HCT116 (cell line): Measurements from ENCODE around the gene CACNA1G. TPM values are rescaled to one million over a fixed set of nuclear protein-coding genes. Genes with fewer than 3 reads are reported as not detected.
A peak's percentile ranks its signal among the peaks of the same experiment; 100 is the strongest.

Source experiments
- ATAC-seq: fragments of 200-7000 bp; cut with Tn5 transposase; 2 replicates; pipeline ENCODE4 v1.9.1; 2020; ENCODE audit warnings: mild to moderate bottlenecking, moderate library complexity
- BruUV-seq: library from RNA; stranded (reverse); fragments of 400-500 nt; replicated peaks from 2 replicates; lab custom pipeline; 2021; lab: Mats Ljungman, UMichigan
- CTCF ChIA-PET: fragments of 300-600 bp; sonication (Branson Sonifier 250); formaldehyde crosslinking; loops from one replicate; lab custom pipeline; 2021; ENCODE audit warnings: antibody characterized with exemption; lab: Charles Lee
- POLR2A ChIA-PET: fragments of 300-600, 350-600 bp; sonication (Branson Sonifier 250); formaldehyde crosslinking; loops from one replicate; lab custom pipeline; 2021; ENCODE audit warnings: antibody characterized with exemption; lab: Charles Lee
- RAD21 ChIA-PET, 2 experiments: fragments of 300-600 bp; sonication (Branson Sonifier 250); formaldehyde crosslinking; loops; one replicate each; lab custom pipeline; 2023; ENCODE audit warnings: low total read pairs in 2 of 2; ENCODE audit not compliant: uncharacterized antibody in 2 of 2, unreplicated experiment in 2 of 2, low non-redundant PET in 1 of 2; lab: Charles Lee
- DNase-seq: peaks from one replicate; pipeline ENCODE4 v3.0.0-alpha.2; 2010; ENCODE audit warnings: low read depth, low spot score
- H2AFZ ChIP-seq: fragments of 200-600 bp; shearing (Covaris generic), sonication (generic); 2 replicates; pipeline ENCODE4 v1.6.1; 2017; ENCODE audit warnings: low read depth, mixed run types, mixed read lengths, antibody characterized with exemption, low read length; ENCODE audit not compliant: poor library complexity, severe bottlenecking
- H3K27ac ChIP-seq: 2 replicates; pipeline ENCODE4 v1.5.1; 2012; ENCODE audit warnings: low read depth, low read length
- H3K27me3 ChIP-seq: fragments of 200-600 bp; sonication (generic); 2 replicates; pipeline ENCODE4 v1.6.1; 2016; ENCODE audit warnings: mixed run types, low read length, mixed read lengths; ENCODE audit not compliant: insufficient read depth
- H3K36me3 ChIP-seq, 2 experiments: fragments of 200-500 bp in 1 of 2; fragments of 200-600 bp in 1 of 2; sonication (Bioruptor generic) in 1 of 2; sonication (generic) in 1 of 2; 2 replicates each; pipeline versions ENCODE4 v1.5.1 to v1.6.1; 2014 to 2016; ENCODE audit warnings: low read length in 2 of 2, inconsistent platforms in 1 of 2, mixed read lengths in 1 of 2, mixed run types in 1 of 2; ENCODE audit not compliant: insufficient read depth in 2 of 2, control insufficient read depth in 1 of 2
- H3K4me1 ChIP-seq, 2 experiments: fragments of 200-600 bp in 1 of 2; sonication (generic) in 1 of 2; 2 replicates each; pipeline versions ENCODE4 v1.5.1 to v1.6.1; 2012 to 2017; ENCODE audit warnings: low read length in 2 of 2, inconsistent platforms in 1 of 2, mild to moderate bottlenecking in 1 of 2, mixed read lengths in 1 of 2, mixed run types in 1 of 2, moderate library complexity in 1 of 2; ENCODE audit not compliant: insufficient read depth in 2 of 2, control insufficient read depth in 1 of 2
- H3K4me2 ChIP-seq: fragments of 200-600 bp; sonication (generic); 2 replicates; pipeline ENCODE4 v1.6.1; 2017; ENCODE audit warnings: mixed run types, low read length, mixed read lengths
- H3K4me3 ChIP-seq, 2 experiments: fragments of 200-600 bp in 1 of 2; sonication (generic) in 1 of 2; replicated peaks in 1 of 2; 2 replicates each; pipeline ENCODE4 v1.5.1; 2011 to 2016; ENCODE audit warnings: low read length in 2 of 2, control low read depth in 1 of 2, low read depth in 1 of 2, mild to moderate bottlenecking in 1 of 2, mixed read lengths in 1 of 2, mixed run types in 1 of 2
- H3K79me2 ChIP-seq: fragments of 200-600 bp; sonication (generic); 2 replicates; pipeline ENCODE4 v1.6.1; 2017; ENCODE audit warnings: mild to moderate bottlenecking, mixed run types, low read length, moderate library complexity, mixed read lengths; ENCODE audit not compliant: insufficient read depth
- H3K9ac ChIP-seq: fragments of 200-600 bp; sonication (generic); 2 replicates; pipeline ENCODE4 v1.6.1; 2016; ENCODE audit warnings: low read length, mixed read lengths
- H3K9me2 ChIP-seq: fragments of 200-600 bp; sonication (generic), shearing (Covaris generic); 2 replicates; pipeline ENCODE4 v1.6.1; 2017; ENCODE audit warnings: mixed run types, mild to moderate bottlenecking, moderate library complexity; ENCODE audit not compliant: insufficient read depth
- H3K9me3 ChIP-seq, 2 experiments: fragments of 200-500 bp in 1 of 2; fragments of 200-600 bp in 1 of 2; sonication (Bioruptor generic) in 1 of 2; sonication (generic) in 1 of 2; 2 replicates each; pipeline ENCODE4 v1.6.1; 2014 to 2017; ENCODE audit warnings: low read length in 2 of 2, mixed read lengths in 2 of 2, inconsistent platforms in 1 of 2, low read depth in 1 of 2, mild to moderate bottlenecking in 1 of 2, mixed run types in 1 of 2, moderate library complexity in 1 of 2; ENCODE audit not compliant: control insufficient read depth in 1 of 2, insufficient read depth in 1 of 2
- H4K20me1 ChIP-seq: fragments of 200-600 bp; sonication (generic), shearing (Covaris generic); 2 replicates; pipeline ENCODE4 v1.6.1; 2017; ENCODE audit warnings: mixed run types, mild to moderate bottlenecking, moderate library complexity; ENCODE audit not compliant: insufficient read depth
- CBX3 ChIP-seq: IDR thresholded peaks from 2 replicates; pipeline ENCODE4 v1.6.1; 2012; ENCODE audit warnings: low read depth
- CEBPB ChIP-seq: IDR thresholded peaks from 2 replicates; pipeline ENCODE4 v1.6.1; 2012; ENCODE audit warnings: low read depth
- POLR2A ChIP-seq: IDR thresholded peaks from 2 replicates; pipeline ENCODE4 v1.7.0; 2011; ENCODE audit warnings: borderline replicate concordance; ENCODE audit not compliant: insufficient read depth, insufficient read length; ENCODE audit errors: extremely low read depth
- TCF7L2 ChIP-seq: IDR thresholded peaks from 2 replicates; pipeline ENCODE4 v1.7.0; 2011; ENCODE audit warnings: borderline replicate concordance, inconsistent platforms; ENCODE audit not compliant: insufficient read depth, insufficient read length; ENCODE audit errors: extremely low read depth
- ZFX ChIP-seq: fragments of 450-650 bp; IDR thresholded peaks from 2 replicates; pipeline ENCODE4 v1.6.1; 2017
- intact Hi-C: fragments of 100-400 bp; cut with micrococcal nuclease; formaldehyde crosslinking; loops from 2 replicates; pipeline ENCODE4 v1.10.0; 2022
- total RNA-seq: library from RNA; stranded (reverse); gene quantifications from one replicate; pipeline ENCODE4 v1.2.1, GENCODE V29; 2021; ENCODE audit not compliant: unreplicated experiment
- TF ChIP-seq, protein P1 (sequence below), 3 experiments: fragments of 200-600 bp in 1 of 3; sonication (generic) in 1 of 3; IDR thresholded peaks in 2 of 3; conservative IDR thresholded peaks in 1 of 3; 2 replicates each; pipeline ENCODE4 v1.5.1; 2012 to 2017; ENCODE audit warnings: low read depth in 2 of 3, low read length in 2 of 3, antibody characterized with exemption in 1 of 3, borderline replicate concordance in 1 of 3, control low read depth in 1 of 3, mild to moderate bottlenecking in 1 of 3, mixed read lengths in 1 of 3, mixed run types in 1 of 3, moderate library complexity in 1 of 3; ENCODE audit not compliant: insufficient read depth in 1 of 3
- TF ChIP-seq, protein P2 (sequence below): IDR thresholded peaks from 2 replicates; pipeline ENCODE4 v1.6.1; 2011; ENCODE audit warnings: mild to moderate bottlenecking, low read length, moderate library complexity; ENCODE audit not compliant: insufficient replicate concordance; ENCODE audit errors: extremely low read depth

The CACNA1G gene
- total RNA-seq, 1 experiment from 2014 or later: 3.4 TPM

DNA sequence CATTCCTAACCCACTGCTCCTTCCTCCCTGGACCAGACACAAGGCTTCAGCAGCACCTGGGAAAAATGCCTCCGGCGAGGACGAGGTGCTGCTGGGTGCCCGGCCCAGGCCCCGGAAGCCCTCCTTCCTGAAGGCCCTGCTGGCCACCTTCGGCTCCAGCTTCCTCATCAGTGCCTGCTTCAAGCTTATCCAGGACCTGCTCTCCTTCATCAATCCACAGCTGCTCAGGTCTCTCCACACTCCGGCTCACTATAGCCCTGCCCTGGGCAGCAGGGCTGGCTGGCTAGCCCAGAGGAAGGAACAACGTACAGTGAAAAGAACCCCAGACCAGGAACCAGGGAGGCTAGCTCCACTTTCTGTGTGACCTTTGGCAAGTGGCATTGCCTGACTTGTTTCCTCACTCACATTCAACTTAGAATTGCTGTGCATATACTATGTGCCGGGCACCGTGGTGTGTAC lies 100.4 kb downstream of the CACNA1G start:
- H2AFZ ChIP-seq: no peak overlapping the region

DNA sequence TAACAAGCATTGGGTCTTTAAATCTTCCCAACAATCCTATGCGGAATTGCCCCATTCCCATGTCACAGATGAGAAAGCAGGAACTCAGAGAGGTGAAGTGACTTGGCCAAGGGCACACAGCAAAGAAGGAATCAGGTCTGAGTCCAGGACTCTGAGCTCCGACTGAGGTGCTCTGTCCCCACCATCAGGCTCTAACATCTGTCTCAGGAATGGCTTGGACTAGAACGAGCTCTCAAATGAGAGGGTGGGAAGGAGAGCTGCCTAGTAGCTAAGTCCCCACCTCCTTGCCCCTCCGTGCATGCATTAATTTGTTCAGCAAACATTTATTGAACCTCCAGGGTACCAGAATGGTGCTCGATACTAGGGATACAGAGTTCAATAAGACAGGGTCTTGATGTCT lies 100.8 kb downstream of the CACNA1G start:
- Histone ChIP-seq H2AFZ (no peak overlapping the region), H3K27ac (peak overlapping the region; percentile 96), H3K27me3 (no peaks in the 10 kb centered on the region), H3K4me3 (peak overlapping the region; percentile 4 to 44; a peak in 2 of 4 replicates), H3K4me2 (peak overlapping the region; percentile 79), H3K79me2 (no peaks in the 10 kb centered on the region), H3K9ac (peak overlapping the region; percentile 52), H3K4me1 (peaks cover 61 to 90% of the 10 kb centered on the region in 2 experiments), H3K9me3 (no peaks in the 10 kb centered on the region), H3K9me2 (no peaks in the 10 kb centered on the region), H4K20me1 (no peaks in the 10 kb centered on the region), H3K36me3 (no peaks in the 10 kb centered on the region)
- TSS peak; percentile 98 for BruUV-seq
- CTCF ChIA-PET: interaction anchor here (0.8 to 2.3 kb wide), 8 partner anchors 18 to 101 kb away, joined by 3 to 13 read pairs (median 4); no protein-coding TSS in a partner anchor
- DNase-seq: no peak
- POLR2A ChIA-PET: interaction anchor here (1.0 to 6.0 kb wide), 10 partner anchors 8 to 118 kb away, joined by 3 to 59 read pairs (median 7); partner anchors contain the start of gene CACNA1G
- RAD21 ChIA-PET: interaction anchor here (1.0 to 1.7 kb wide), 2 partner anchors 22 to 30 kb away, joined by 3 to 6 read pairs; no protein-coding TSS in a partner anchor
- no peak for TF ChIP-seq CEBPB
- no peak for TF ChIP-seq CBX3
- TF ChIP-seq, protein P1, sequence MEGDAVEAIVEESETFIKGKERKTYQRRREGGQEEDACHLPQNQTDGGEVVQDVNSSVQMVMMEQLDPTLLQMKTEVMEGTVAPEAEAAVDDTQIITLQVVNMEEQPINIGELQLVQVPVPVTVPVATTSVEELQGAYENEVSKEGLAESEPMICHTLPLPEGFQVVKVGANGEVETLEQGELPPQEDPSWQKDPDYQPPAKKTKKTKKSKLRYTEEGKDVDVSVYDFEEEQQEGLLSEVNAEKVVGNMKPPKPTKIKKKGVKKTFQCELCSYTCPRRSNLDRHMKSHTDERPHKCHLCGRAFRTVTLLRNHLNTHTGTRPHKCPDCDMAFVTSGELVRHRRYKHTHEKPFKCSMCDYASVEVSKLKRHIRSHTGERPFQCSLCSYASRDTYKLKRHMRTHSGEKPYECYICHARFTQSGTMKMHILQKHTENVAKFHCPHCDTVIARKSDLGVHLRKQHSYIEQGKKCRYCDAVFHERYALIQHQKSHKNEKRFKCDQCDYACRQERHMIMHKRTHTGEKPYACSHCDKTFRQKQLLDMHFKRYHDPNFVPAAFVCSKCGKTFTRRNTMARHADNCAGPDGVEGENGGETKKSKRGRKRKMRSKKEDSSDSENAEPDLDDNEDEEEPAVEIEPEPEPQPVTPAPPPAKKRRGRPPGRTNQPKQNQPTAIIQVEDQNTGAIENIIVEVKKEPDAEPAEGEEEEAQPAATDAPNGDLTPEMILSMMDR (IDR thresholded peaks at IDR 0.05 in 2 of 3, conservative IDR thresholded peaks at IDR 0.05 in 1 of 3; ENCODE audit: borderline replicate concordance in 1 of 3, insufficient read depth in 1 of 3, low read depth in 2 of 3, low read length in 2 of 3): no peak
- no peak for TF ChIP-seq TCF7L2
- no peak for TF ChIP-seq POLR2A
- intact Hi-C loops: loop anchor here (2.0 kb wide), 1 partner anchor 19 kb away; no protein-coding TSS in a partner anchor
- peak; percentile 31 for ATAC-seq

More for the DNA sequence above, 100.4 kb downstream of the CACNA1G start:
- ChIA-PET CTCF (interaction anchor here (0.6 to 2.3 kb wide), 7 partner anchors 9 to 101 kb away, joined by 3 to 13 read pairs (median 4); no protein-coding TSS in a partner anchor), RAD21 (interaction anchor here in 1 of 2 experiments (0.6 to 1.0 kb wide), 2 partner anchors 19 to 22 kb away, joined by 3 read pairs; no protein-coding TSS in a partner anchor), POLR2A (interaction anchor here (1.8 to 6.0 kb wide), 6 partner anchors 7 to 25 kb away, joined by 7 to 59 read pairs (median 19); no protein-coding TSS in a partner anchor)
- intact Hi-C loops: loop anchor here (2.0 kb wide), 1 partner anchor 18 kb away; no protein-coding TSS in a partner anchor
- Histone ChIP-seq H3K9ac (peak overlapping the region; percentile 52), H4K20me1 (no peaks in the 10 kb centered on the region), H3K4me2 (peak overlapping the region; percentile 79), H3K9me3 (no peaks in the 10 kb centered on the region), H3K27me3 (no peaks in the 10 kb centered on the region), H3K4me1 (peaks cover 61 to 89% of the 10 kb centered on the region in 2 experiments), H3K9me2 (no peaks in the 10 kb centered on the region), H3K4me3 (peak overlapping the region in 1 of 2 experiments; percentile 44; a peak in 1 of 4 replicates), H3K27ac (peak overlapping the region; percentile 96), H3K79me2 (no peaks in the 10 kb centered on the region), H3K36me3 (no peaks in the 10 kb centered on the region)
- peak; percentile 4; the same call in 1 of the 2 replicates for TF ChIP-seq ZFX
- no peak for TF ChIP-seq POLR2A
- TF ChIP-seq, protein P2, sequence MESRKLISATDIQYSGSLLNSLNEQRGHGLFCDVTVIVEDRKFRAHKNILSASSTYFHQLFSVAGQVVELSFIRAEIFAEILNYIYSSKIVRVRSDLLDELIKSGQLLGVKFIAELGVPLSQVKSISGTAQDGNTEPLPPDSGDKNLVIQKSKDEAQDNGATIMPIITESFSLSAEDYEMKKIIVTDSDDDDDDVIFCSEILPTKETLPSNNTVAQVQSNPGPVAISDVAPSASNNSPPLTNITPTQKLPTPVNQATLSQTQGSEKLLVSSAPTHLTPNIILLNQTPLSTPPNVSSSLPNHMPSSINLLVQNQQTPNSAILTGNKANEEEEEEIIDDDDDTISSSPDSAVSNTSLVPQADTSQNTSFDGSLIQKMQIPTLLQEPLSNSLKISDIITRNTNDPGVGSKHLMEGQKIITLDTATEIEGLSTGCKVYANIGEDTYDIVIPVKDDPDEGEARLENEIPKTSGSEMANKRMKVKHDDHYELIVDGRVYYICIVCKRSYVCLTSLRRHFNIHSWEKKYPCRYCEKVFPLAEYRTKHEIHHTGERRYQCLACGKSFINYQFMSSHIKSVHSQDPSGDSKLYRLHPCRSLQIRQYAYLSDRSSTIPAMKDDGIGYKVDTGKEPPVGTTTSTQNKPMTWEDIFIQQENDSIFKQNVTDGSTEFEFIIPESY: no peak
- DNase-seq: no peak
- peak; percentile 7 for ATAC-seq
- BruUV-seq: no TSS peak
